GM18498 (cell line): ENCODE data around the gene AGAP1.

ENCODE experiments used
- ATAC-seq: cut with Tn5 transposase; IDR thresholded peaks from one replicate; pipeline ENCODE4 v1.9.1; 2021; ENCODE audit warnings: mild to moderate bottlenecking, moderate library complexity; ENCODE audit not compliant: unreplicated experiment

The AGAP1 gene

GRCh38 chr2:235894839-235895238, 401.0 kb downstream of the AGAP1 start:
- no peak for ATAC-seq

DNA sequence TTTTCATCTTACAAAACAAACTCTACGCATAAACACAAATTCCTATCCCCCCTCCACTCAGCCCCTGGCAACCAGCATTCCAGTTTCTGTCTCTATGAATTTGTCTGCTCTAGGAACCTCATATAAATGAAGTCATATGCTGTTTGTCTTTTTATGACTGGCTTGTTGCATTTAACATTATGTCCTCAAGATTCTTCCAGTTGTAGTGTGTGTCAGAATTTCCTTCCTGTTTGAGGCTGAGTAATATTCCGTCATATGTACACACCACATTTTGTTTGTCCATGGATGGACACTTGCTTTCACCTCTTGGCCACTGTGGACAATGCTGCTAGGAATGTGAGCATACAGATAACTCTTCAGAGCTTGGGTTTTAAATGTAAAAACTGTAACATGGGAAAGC, 402.2 kb downstream of the AGAP1 start:
- ATAC-seq: no peak

DNA sequence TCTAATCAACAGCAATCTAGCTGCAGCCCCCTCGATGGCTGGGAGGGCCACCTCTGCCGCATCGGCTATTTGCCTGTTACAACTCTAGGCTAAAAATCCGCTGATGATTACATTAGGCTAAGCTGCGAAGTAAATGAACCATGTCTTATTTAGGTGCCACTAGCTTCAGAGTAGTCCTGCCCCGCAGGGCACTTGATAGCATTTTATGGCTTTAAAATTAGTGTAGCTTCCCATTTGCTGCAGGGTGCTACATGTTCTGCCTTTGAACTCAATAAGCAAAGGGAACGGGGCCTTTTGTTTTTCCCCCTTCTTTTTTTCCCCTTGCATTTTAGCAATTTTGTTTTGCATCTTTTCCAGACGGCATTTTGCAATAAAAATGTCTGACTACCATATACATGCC, 404.1 kb downstream of the AGAP1 start:
- no peak for ATAC-seq

DNA sequence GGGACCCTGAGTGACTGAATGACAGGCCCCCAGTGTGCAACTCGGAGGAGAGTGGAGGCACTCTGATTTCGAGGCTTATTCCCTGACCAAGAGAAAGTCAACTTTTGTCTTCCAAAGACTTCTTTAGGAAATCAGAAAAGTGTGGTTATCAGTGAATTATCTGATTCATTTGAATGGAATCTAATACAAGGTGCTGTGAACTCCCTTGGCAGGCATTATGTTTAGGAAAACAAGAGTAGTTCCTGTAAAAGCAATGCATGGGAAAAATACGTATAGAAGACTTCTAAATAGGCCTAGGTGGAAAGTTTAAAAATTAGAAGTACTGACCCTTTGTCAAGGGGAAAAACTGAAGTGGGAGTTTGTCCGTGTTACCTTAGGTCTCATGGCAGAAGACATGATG, 404.9 kb downstream of the AGAP1 start:
- no peak for ATAC-seq

DNA sequence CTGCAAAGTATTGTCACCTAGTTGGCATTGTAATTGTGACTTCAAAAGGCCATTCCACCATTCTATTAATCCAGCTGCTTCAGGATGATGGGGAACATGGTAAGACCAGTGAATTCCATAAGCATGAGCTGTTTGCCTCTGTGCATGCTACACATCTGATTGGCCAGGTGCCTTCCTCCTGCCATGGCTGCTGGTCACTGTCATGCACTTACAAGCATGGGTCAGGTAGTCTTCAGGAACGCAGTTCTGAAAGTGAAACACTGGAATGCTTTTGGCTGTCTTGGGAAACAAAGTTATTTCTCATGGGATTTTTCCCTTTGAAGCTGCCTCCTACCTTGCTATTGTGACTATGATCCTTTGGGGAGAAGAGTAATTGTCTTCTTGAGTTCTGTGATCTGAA, 406.8 kb downstream of the AGAP1 start:
- ATAC-seq: no peak

GRCh38 chr2:235901243-235901642, 407.4 kb downstream of the AGAP1 start:
- ATAC-seq: no peak

- no peak for ATAC-seq
These were observed 410.1 kb downstream of the AGAP1 start for GRCh38 chr2:235903782-235904584.

- ATAC-seq: no peak
These were observed 410.7 kb downstream of the AGAP1 start for GRCh38 chr2:235904585-235904931.

DNA sequence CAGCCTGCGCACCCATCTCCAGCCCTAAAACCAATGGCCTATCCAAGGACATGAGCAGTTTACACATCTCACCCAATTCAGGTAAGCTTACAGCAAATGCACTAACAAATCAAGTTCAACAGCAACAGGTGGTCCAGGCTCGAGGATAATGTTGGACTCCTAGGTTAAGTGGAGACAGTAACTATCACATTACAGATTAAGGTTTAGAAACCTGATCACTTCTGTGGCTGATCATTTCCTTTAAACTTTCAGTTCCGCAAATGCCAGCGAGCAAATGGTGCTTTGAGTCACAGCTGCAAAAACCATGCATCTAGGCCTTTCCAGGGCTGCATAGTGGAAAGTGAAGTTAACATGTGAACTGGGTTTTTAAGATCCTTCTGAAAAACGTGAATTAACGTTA, 415.0 kb downstream of the AGAP1 start:
- ATAC-seq: peak; percentile 73

GRCh38 chr2:235909358-235909757, 415.5 kb downstream of the AGAP1 start:
- ATAC-seq: no peak

DNA sequence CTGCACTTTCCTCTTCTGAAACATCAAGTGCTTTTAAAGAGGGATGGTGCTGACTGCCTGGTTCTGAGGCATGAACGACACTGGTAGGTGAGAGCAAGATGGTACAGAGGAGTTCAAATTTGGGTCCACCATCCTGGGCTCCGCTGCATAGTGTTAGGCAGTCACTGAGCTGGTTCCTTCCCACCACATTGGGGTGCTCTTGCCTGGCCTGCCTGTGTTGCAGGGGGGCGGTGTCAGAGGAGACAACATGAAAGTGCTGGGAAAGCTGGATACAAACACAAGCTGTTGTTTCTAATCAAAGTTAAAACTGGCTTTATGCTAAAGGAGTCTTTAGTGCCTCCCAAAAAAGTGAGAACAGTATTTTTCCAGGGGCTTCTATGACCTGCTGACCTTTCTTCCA, 416.2 kb downstream of the AGAP1 start:
- ATAC-seq: no peak

- ATAC-seq: no peak
These were observed 417.3 kb downstream of the AGAP1 start for GRCh38 chr2:235911125-235911524.

- ATAC-seq: no peak
These were observed 417.9 kb downstream of the AGAP1 start for GRCh38 chr2:235911633-235912233.

DNA sequence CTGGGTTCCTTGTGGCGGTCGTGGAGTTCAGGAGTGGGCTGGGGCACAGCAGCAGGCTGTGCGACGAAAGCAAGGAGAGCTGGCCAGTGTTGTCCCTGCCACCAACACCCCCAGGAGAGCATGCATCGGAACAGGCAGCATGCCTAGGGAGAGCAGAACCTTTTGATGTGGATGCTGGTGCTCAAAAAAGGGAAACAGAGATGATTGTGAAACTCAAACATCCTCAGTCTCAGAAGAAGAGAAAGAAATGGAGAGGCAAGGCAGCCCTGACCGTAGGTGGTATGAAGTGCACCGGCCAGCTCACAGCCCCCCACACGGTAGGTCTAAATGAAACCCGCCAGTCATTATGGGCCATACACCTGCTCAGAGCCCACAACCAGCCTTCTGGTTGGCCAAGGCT, 420.9 kb downstream of the AGAP1 start:
- ATAC-seq: no peak

- no peak for ATAC-seq
These were observed 423.7 kb downstream of the AGAP1 start for GRCh38 chr2:235917506-235917905.

DNA sequence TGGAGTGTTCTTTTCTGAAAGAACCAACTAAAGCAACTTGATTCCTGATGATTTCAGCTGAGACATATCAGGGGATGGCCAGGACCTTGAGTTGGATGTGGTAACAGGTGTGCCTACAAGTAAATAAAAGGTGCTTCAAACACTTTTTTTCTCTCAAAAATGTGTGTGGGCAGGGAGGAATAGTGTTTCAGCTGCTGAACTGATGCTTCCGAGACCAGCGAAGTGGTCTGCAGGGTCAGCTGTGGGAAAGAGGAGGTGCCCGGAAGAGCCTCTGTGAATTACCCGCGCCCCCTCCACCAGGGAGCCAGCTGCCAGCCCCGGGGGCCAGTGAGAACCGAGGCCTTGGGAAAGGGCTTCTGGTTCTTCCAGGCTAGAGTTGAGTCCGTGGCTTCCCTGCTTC, 425.0 kb downstream of the AGAP1 start:
- ATAC-seq: no peak

DNA sequence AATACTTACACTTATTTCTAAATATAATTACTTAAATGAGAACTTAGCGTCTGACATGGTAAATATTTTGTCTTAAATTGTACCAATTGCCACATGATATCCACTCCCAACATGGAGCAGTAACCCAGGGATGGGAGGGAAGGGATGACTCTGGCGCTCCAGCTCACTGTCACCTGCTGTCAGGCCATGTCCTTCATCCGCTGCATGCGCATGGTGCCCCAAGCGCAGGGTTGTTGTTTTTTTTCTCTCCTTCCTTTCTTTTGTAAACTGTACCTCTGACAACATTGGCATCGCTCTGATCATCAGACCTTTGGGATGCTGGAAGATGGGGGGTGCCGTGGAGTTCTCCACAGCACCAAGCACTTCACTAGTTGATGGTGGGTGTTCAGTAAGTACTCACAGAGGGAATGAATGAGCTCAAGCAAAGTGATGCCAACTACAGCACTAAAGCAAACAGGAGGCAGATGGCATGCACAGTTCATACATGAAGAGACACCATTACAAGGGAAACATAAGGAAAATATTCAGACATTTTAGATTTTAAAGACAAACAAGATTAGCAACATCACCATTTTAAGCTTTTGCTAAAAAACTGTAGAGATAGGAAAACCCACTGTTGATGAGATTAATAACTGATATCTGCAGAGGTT, 426.5 kb downstream of the AGAP1 start:
- no peak for ATAC-seq

DNA sequence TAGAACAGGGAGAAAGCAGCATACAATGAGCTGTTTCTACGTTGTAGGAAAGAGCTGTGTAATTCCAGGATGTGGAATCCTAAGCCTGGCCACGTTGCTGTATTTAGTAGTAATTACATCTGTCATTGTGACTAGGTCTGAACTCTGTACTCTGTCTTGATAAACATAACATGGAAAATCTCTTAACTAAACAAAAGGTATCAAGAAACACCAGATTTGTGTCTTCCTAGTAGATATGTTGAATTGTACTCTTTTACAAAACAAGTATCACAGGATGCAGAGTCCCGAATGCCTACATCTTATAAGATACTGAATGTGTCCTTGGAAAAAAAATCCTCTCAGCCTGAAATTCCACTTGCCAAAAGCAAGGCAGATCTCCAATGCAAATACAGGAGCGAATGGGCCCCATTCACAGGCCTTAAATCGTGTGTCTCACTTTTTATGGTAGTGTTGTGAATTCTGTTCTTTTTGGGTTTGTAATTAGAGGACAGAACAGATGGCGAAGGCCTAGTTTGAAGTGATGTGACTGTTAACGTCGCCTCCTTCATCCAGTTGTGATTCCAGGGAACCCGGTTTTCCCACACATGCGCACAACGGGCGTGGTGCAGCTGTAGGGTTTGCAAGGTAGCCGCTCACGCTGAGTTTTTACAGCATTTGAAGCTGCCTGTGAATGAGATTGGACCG, 427.8 kb downstream of the AGAP1 start:
- no peak for ATAC-seq

GRCh38 chr2:235922839-235923238, 429.0 kb downstream of the AGAP1 start:
- no peak for ATAC-seq

DNA sequence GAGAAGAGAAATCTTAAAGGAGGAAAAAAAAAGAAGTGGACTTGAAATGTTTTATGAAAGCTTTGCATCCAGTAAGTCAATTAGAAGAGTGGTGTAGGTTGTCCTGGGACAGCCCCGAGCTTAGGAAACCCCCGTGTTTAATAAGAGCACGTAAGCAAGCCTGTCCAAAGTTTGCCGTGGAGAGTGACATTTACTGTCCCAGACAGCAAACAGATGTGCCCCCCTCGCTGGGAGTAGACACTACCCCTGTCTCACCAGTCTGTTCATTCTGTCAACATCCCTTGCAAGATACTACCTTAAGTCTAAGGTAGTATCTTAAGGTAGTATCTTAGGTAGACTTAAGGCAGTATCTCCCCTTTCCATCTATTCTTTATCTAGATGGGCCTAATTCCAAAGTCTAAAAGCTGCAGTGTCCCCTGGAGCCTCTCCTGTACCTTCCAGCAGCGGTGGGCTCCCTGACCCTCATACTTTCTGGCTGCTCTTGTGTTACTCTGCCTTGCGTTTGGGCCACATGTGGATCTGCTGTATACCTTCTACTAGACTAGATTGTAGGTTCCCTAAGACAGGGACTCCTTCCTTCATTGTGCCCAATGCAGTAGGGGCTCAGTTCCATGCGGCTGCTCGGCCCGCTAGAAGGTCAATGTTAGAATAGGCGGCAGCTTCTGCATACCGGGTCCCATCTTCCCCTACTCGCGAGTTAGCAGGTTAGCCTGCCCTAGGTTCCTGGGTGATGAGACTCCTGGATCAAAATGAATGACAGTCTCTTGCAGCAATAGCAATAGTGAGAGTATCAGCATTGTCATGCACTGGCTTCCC, 430.2 kb downstream of the AGAP1 start:
- no peak for ATAC-seq

DNA sequence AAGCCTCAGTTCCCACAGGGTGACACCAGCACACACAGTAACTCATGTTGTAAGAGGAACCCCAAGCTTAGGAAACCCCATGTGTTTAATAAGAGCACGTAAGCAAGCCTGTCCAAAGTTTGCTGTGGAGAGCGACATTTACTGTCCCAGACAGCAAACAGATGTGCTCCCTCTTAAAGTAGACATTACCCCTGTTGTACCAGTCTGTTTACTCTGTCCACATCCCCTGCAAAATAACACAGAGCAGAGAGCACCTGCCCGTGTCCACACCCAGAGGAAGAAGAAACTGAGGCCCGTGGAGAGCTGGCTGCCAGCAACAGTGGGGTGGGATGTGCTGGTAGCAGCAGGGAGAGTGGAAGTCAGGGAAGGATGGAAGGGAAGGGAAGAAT, 430.8 kb downstream of the AGAP1 start:
- ATAC-seq: no peak
